ENCODE results near the gene SPSB1. TPM values are rescaled to one million over a fixed set of nuclear protein-coding genes. Genes with fewer than 3 reads are reported as not detected.

The SPSB1 gene
- polyA plus RNA-seq, 1 donor (not counting 4 experiments of a cell fraction or from before 2014, with no cell fraction given): 19.8 TPM

DNA sequence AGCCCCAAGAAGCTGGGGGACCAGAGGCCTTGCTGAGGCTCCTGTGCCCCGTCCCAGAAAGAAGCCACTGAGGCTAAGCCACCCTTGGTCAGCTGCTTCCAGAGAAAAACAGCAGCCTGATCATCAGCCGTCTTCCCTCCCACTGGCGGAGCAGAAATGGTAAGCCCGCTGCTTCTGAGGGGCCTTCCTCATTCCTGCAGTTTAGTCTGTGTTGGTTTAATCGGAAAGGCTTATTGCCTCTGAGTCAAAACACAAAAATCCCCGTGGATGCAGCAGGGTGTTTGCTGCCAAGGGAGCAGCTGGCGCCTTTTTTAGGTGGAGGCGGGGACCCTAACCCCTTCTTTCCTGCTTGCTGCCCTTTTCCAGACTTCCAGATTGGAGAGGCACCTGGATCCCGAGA is 33.9 kb downstream of the SPSB1 start:
- Histone ChIP-seq H4K20me1 (ENCODE audit: control insufficient read depth, extremely low read depth, insufficient read depth, low read length) (peaks cover 24% of the 10 kb centered on the region), H3K4me1 (ENCODE audit: control insufficient read depth, extremely low read depth, insufficient read depth, low read length) (peaks cover 30% of the 10 kb centered on the region), H3K4me3 (ENCODE audit: control insufficient read depth in 2 of 3, extremely low read depth in 1 of 3, insufficient read depth in 2 of 3, low read depth in 1 of 3, low read length in 3 of 3) (no peak overlapping the region), H3K9me3 (ENCODE audit: control insufficient read depth, low read depth, low read length) (no peaks in the 10 kb centered on the region), H3K27me3 (ENCODE audit: control insufficient read depth, extremely low read depth, insufficient read depth, low read length) (no peaks in the 10 kb centered on the region), H2AFZ (ENCODE audit: control insufficient read depth, low read length) (no peak overlapping the region), H3K4me2 (ENCODE audit: control insufficient read depth, extremely low read depth, insufficient read depth, low read depth, low read length) (no peak overlapping the region), H3K36me3 (ENCODE audit: control insufficient read depth in 2 of 2, extremely low read depth in 1 of 2, insufficient read depth in 2 of 2, low read length in 2 of 2) (peaks cover 0 to 14% of the 10 kb centered on the region in 2 experiments), H3K79me2 (ENCODE audit: control insufficient read depth, insufficient read depth, low read length) (peaks cover 78% of the 10 kb centered on the region), H3K9ac (ENCODE audit: control insufficient read depth, extremely low read depth, insufficient read depth, low read length) (no peak overlapping the region), H3K27ac (ENCODE audit: control insufficient read depth, insufficient read depth, low read length) (no peak overlapping the region), H3K9me1 (ENCODE audit: control insufficient read depth, extremely low read depth, insufficient read depth, low read length) (peaks cover 5% of the 10 kb centered on the region)
- TF ChIP-seq CTCF (optimal IDR thresholded peaks at IDR 0.05 in 1 of 3, IDR thresholded peaks at IDR 0.05 in 1 of 3, conservative IDR thresholded peaks at IDR 0.05 in 1 of 3; ENCODE audit: extremely low read depth in 1 of 3, insufficient read depth in 2 of 3, low read length in 3 of 3) (no peak), EZH2 (IDR thresholded peaks at IDR 0.05; ENCODE audit: low read length) (no peak)
- DNase-seq (ENCODE audit: low read depth, low spot score) (no peak), FAIRE-seq (no peak)
- dilution Hi-C loops (cut with MboI; ENCODE audit: extremely low pct_ligation_motif_present, low sequenced_read_pairs): no loop called here

DNA sequence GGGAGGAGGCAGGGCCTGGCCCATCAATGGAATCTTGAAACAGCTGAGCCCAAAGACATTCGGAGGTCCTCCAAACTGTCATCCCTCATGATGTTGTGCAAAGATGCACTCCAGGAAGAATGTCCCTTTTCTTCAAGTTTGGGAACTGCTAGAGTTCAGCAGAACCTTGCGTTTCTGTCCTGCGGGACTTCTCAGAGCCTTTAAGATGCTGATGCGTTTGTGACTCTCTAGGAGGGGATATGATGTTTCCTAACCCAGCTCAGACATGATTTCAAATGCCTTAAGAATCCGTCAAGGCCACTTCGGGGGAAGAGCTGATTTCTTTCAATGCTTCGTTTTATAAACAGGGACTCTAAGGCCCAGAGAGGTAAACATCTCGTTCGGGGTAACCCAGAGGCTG is 35.5 kb downstream of the SPSB1 start:
- Histone ChIP-seq H2AFZ (ENCODE audit: control insufficient read depth, low read length) (no peak overlapping the region), H3K4me1 (ENCODE audit: control insufficient read depth, extremely low read depth, insufficient read depth, low read length) (peaks cover 25% of the 10 kb centered on the region), H3K9me1 (ENCODE audit: control insufficient read depth, extremely low read depth, insufficient read depth, low read length) (peaks cover 5% of the 10 kb centered on the region), H3K36me3 (ENCODE audit: control insufficient read depth in 2 of 2, extremely low read depth in 1 of 2, insufficient read depth in 2 of 2, low read length in 2 of 2) (peaks cover 0 to 15% of the 10 kb centered on the region in 2 experiments), H4K20me1 (ENCODE audit: control insufficient read depth, extremely low read depth, insufficient read depth, low read length) (peaks cover 17% of the 10 kb centered on the region), H3K79me2 (ENCODE audit: control insufficient read depth, insufficient read depth, low read length) (peaks cover 72% of the 10 kb centered on the region), H3K27me3 (ENCODE audit: control insufficient read depth, extremely low read depth, insufficient read depth, low read length) (no peaks in the 10 kb centered on the region), H3K9me3 (ENCODE audit: control insufficient read depth, low read depth, low read length) (no peaks in the 10 kb centered on the region), H3K27ac (ENCODE audit: control insufficient read depth, insufficient read depth, low read length) (no peak overlapping the region), H3K4me2 (ENCODE audit: control insufficient read depth, extremely low read depth, insufficient read depth, low read depth, low read length) (no peak overlapping the region), H3K9ac (ENCODE audit: control insufficient read depth, extremely low read depth, insufficient read depth, low read length) (no peak overlapping the region), H3K4me3 (ENCODE audit: control insufficient read depth in 2 of 3, extremely low read depth in 1 of 3, insufficient read depth in 2 of 3, low read depth in 1 of 3, low read length in 3 of 3) (no peak overlapping the region)
- no peak for FAIRE-seq
- TF ChIP-seq EZH2 (IDR thresholded peaks at IDR 0.05; ENCODE audit: low read length) (no peak), CTCF (optimal IDR thresholded peaks at IDR 0.05 in 1 of 3, IDR thresholded peaks at IDR 0.05 in 1 of 3, conservative IDR thresholded peaks at IDR 0.05 in 1 of 3; ENCODE audit: extremely low read depth in 1 of 3, insufficient read depth in 2 of 3, low read length in 3 of 3) (no peak)
- DNase-seq (ENCODE audit: low read depth, low spot score): no peak
- dilution Hi-C loops (cut with MboI; ENCODE audit: extremely low pct_ligation_motif_present, low sequenced_read_pairs): no loop called here

All from keratinocyte (primary cell).